Measurements from ENCODE around the gene SDHAF1. TPM values are rescaled to one million over a fixed set of nuclear protein-coding genes. Genes with fewer than 3 reads are reported as not detected.
"Not testable (repeated sequence)": the region's sequence is repeated elsewhere in the genome, so short reads cannot be mapped to it uniquely, and the experiment has no call there.

The SDHAF1 gene
- total RNA-seq, 2 experiments from 2014 or later: 15.6 to 16.8 TPM

- DNase-seq: no peak
- ChIA-PET POLR2A (no interaction called here), CTCF (no interaction called here)
- Mint-ChIP-seq H3K27me3 (peaks cover 4% of the 10 kb centered on the region), H3K4me3 (no peak overlapping the region), H3K9me3 (no peaks in the 10 kb centered on the region), H3K36me3 (ENCODE audit: low read depth) (no peaks in the 10 kb centered on the region), H3K27ac (no peak overlapping the region), H3K4me1 (peaks cover 3% of the 10 kb centered on the region)
Measured at GRCh38 chr19:35973487-35973886, 21.5 kb upstream of the SDHAF1 start.

DNA sequence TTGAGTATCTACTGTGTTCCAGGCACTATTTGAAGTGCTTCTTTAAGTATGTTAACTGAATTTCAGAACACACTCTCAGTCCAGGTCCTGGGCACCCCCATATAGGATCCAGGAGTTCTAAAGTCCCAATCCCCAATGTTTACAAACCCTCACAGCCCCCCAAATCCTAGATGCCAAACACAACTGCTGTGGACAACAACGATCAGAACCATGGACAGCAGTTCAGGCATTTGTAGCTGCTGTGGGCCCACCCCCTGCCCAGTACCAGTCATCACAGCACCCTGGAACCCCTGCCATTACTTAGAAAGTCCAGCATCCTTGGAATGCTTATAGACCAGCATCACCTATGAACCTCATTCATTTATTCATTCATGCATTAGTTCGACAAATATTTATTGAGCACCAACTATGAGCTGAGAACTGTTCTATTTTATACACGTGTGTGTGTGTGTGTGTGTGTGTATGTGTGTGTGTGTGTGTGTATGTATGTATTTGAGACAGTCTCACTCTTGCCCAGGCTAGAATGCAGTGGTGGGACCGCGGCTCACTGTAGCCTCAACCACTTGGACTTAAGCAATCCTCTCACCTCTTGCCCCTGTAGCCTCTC lies 19.3 kb upstream of the SDHAF1 start:
- CTCF ChIA-PET: no interaction called here
- Mint-ChIP-seq H3K36me3 (ENCODE audit: low read depth) (no peaks in the 10 kb centered on the region), H3K27me3 (peaks cover 9% of the 10 kb centered on the region), H3K9me3 (no peaks in the 10 kb centered on the region), H3K27ac (no peak overlapping the region), H3K4me1 (no peaks in the 10 kb centered on the region), H3K4me3 (no peak overlapping the region)
- DNase-seq: peak; percentile 52
- POLR2A ChIA-PET: no interaction called here

GRCh38 chr19:35977446-35978222 lies 17.4 kb upstream of the SDHAF1 start:
- no peak overlapping the region for H3K27ac Mint-ChIP-seq
- H3K4me3 Mint-ChIP-seq: no peak overlapping the region
- POLR2A ChIA-PET: no interaction called here
- H3K36me3 Mint-ChIP-seq (ENCODE audit: low read depth): no peaks in the 10 kb centered on the region
- CTCF ChIA-PET: interaction anchor here (0.6 kb wide), 1 partner anchor 15 kb away, joined by 3 read pairs; no protein-coding TSS in a partner anchor
- no peaks in the 10 kb centered on the region for H3K4me1 Mint-ChIP-seq
- peaks cover 9% of the 10 kb centered on the region for H3K27me3 Mint-ChIP-seq
- no peaks in the 10 kb centered on the region for H3K9me3 Mint-ChIP-seq
- DNase-seq: peak; percentile 26

DNA sequence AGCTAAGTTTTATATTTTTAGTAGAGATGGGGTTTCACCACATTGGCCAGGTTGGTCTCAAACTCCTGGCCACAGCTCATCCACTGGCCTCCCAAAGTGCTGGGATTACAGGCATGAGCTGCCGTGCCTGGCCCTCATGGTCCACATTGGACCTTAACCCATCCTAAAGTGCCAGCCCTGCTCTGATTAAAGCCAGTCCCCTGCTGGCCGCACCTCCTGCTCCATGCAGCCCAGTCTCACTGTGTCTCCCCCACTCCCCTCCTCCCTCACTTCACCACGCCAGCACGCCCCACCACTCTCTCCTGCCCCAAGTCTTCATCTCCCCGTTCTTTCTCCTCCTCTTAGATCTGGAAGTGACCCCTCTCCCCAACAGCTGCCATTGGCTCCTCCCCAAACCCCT lies 16.7 kb upstream of the SDHAF1 start:
- ChIA-PET POLR2A (no interaction called here), CTCF (interaction anchor here (0.6 kb wide), 1 partner anchor 15 kb away, joined by 3 read pairs; no protein-coding TSS in a partner anchor)
- no peak for DNase-seq
- H3K36me3 Mint-ChIP-seq (ENCODE audit: low read depth): no peaks in the 10 kb centered on the region
- H3K27me3 Mint-ChIP-seq: peaks cover 9% of the 10 kb centered on the region
- H3K9me3 Mint-ChIP-seq: no peaks in the 10 kb centered on the region
- no peak overlapping the region for H3K4me3 Mint-ChIP-seq
- H3K4me1 Mint-ChIP-seq: no peaks in the 10 kb centered on the region
- no peak overlapping the region for H3K27ac Mint-ChIP-seq

GRCh38 chr19:35978832-35979365 lies 16.1 kb upstream of the SDHAF1 start:
- H3K4me1 Mint-ChIP-seq: no peaks in the 10 kb centered on the region
- DNase-seq: no peak
- ChIA-PET POLR2A (no interaction called here), CTCF (no interaction called here)
- H3K27me3 Mint-ChIP-seq: peaks cover 9% of the 10 kb centered on the region
- H3K4me3 Mint-ChIP-seq: no peak overlapping the region
- H3K36me3 Mint-ChIP-seq (ENCODE audit: low read depth): no peaks in the 10 kb centered on the region
- no peak overlapping the region for H3K27ac Mint-ChIP-seq
- H3K9me3 Mint-ChIP-seq: no peaks in the 10 kb centered on the region

DNA sequence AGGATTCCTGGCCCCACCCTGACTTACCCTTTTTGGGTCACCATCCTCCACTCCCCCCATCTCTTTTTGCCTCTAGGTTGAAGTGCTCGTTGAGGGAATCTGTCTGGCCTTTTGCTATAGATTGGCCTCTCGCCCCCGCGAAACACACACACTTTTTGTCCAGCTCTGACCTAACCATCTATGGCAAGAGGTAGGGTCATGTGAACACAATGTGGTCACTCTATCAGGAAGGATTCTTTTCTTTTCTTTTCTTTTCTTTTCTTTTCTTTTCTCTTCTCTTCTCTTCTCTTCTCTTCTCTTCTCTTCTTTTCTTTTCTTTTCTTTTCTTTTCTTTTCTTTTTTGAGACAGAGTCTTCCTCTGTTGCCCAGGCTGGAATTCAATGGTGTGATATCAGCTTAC lies 14.0 kb upstream of the SDHAF1 start:
- H3K36me3 Mint-ChIP-seq (ENCODE audit: low read depth); H3K4me3 Mint-ChIP-seq; H3K27ac Mint-ChIP-seq; H3K9me3 Mint-ChIP-seq; DNase-seq; H3K4me1 Mint-ChIP-seq; POLR2A ChIA-PET: not testable (repeated sequence)
- peaks cover 20% of the 10 kb centered on the region for H3K27me3 Mint-ChIP-seq
- CTCF ChIA-PET: interaction anchor here (0.5 to 1.2 kb wide), 2 partner anchors 13 to 185 kb away, joined by 4 read pairs; no protein-coding TSS in a partner anchor

- no peaks in the 10 kb centered on the region for H3K9me3 Mint-ChIP-seq
- ChIA-PET POLR2A (no interaction called here), CTCF (no interaction called here)
- no peak overlapping the region for H3K27ac Mint-ChIP-seq
- H3K4me3 Mint-ChIP-seq: no peak overlapping the region
- H3K27me3 Mint-ChIP-seq: peaks cover 29% of the 10 kb centered on the region
- peaks cover 3% of the 10 kb centered on the region for H3K4me1 Mint-ChIP-seq
- DNase-seq: no peak
- no peaks in the 10 kb centered on the region for H3K36me3 Mint-ChIP-seq (ENCODE audit: low read depth)
Measured at GRCh38 chr19:35983177-35983576, 11.8 kb upstream of the SDHAF1 start.

DNA sequence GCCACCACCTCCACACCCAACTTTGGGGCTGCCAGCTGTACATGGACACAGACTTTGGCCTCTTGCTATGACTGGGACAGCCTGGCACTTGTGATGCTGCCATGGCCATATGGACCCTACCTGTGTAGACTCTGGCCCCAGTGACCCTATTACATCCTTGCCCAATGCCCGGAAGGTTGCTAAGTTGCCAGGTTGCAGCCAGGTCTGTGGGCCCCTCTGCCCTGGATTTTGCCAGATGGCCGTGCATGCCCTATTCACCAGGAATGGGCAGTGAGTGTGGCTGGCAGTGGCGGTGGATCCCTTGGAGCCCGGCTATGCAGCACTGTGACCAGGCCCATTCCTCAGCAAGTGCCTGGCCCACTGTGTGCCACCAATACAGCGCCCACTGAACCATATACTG lies 8.9 kb upstream of the SDHAF1 start:
- no peak overlapping the region for H3K27ac Mint-ChIP-seq
- H3K4me3 Mint-ChIP-seq: no peak overlapping the region
- peaks cover 3% of the 10 kb centered on the region for H3K9me3 Mint-ChIP-seq
- peaks cover 29% of the 10 kb centered on the region for H3K27me3 Mint-ChIP-seq
- DNase-seq: no peak
- ChIA-PET POLR2A (no interaction called here), CTCF (no interaction called here)
- no peaks in the 10 kb centered on the region for H3K36me3 Mint-ChIP-seq (ENCODE audit: low read depth)
- peaks cover 3% of the 10 kb centered on the region for H3K4me1 Mint-ChIP-seq

GRCh38 chr19:35986664-35987570 lies 8.1 kb upstream of the SDHAF1 start:
- Mint-ChIP-seq H3K27me3 (peaks cover 29% of the 10 kb centered on the region), H3K36me3 (ENCODE audit: low read depth) (no peaks in the 10 kb centered on the region), H3K27ac (no peak overlapping the region), H3K4me1 (peaks cover 3% of the 10 kb centered on the region), H3K4me3 (peak overlapping the region; percentile 73), H3K9me3 (peaks cover 3% of the 10 kb centered on the region)
- ChIA-PET CTCF (no interaction called here), POLR2A (no interaction called here)
- peak; percentile 17 for DNase-seq

DNA sequence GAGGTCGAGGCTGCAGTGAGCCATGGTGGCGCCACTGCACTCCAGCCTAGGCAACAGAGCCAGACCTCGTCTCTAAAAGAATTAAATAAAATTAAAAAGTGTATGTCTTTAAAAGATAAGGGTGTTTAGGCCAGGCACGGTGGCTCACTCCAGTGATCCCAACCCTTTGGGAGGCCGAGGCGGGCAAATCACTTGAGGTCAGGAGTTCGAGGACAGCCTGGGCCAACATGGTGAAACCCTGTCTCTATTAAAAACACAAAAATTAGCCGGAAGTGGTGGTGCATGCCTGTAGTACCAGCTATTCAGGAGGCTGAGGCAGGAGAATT lies 7.5 kb upstream of the SDHAF1 start:
- CTCF ChIA-PET: no interaction called here
- Mint-ChIP-seq H3K4me1 (peaks cover 3% of the 10 kb centered on the region), H3K27me3 (peaks cover 29% of the 10 kb centered on the region), H3K4me3 (no peak overlapping the region), H3K36me3 (ENCODE audit: low read depth) (no peaks in the 10 kb centered on the region), H3K9me3 (peaks cover 3% of the 10 kb centered on the region), H3K27ac (no peak overlapping the region)
- DNase-seq: no peak
- POLR2A ChIA-PET: no interaction called here

DNA sequence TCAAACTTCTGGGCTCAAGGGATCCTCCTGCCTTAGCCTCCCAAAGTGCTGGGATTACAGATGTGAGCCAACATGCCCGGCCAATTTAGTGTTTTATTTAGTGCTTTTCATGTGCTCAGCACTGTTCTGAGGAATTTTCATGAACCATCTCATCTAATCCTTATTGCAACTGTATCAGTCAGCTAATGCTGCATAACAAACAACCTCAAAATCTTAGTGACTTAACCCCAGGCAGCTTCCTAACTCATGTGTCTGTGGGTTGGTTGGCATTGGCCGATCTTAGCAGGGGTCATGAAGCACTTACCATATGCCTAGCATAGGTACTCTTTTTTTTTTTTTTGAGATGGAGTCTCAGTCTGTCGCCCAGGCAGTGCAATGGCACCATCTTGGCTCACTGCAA lies 6.2 kb upstream of the SDHAF1 start:
- peaks cover 29% of the 10 kb centered on the region for H3K27me3 Mint-ChIP-seq
- DNase-seq: no peak
- ChIA-PET CTCF (interaction anchor here (0.6 kb wide), 1 partner anchor 37 kb away, joined by 6 read pairs; no protein-coding TSS in a partner anchor), POLR2A (no interaction called here)
- peaks cover 3% of the 10 kb centered on the region for H3K9me3 Mint-ChIP-seq
- no peak overlapping the region for H3K4me3 Mint-ChIP-seq
- no peaks in the 10 kb centered on the region for H3K36me3 Mint-ChIP-seq (ENCODE audit: low read depth)
- peaks cover 3% of the 10 kb centered on the region for H3K4me1 Mint-ChIP-seq
- H3K27ac Mint-ChIP-seq: no peak overlapping the region

DNA sequence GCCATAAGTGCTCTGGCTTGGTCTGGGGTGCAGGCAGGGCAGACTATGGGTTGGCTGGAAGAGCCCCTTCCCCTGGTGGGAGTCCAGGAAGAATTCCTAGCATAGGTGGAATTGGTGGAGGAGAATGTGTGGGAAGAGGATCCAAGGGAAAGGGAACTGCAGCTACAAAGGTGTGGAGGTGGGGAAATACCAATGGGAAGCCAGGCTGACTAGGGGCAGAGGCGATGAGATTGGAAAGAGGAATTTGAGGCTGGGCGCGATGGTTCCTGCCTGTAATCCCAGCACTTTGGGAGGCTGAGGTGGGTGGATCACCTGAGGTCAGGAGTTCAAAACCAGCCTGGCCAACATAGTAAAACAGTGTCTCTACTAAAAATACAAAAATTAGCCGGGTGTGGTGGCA lies 4.8 kb upstream of the SDHAF1 start:
- CTCF ChIA-PET: no interaction called here
- POLR2A ChIA-PET: no interaction called here

More for the DNA sequence above, 4.8 kb upstream of the SDHAF1 start:
- Mint-ChIP-seq H3K36me3 (ENCODE audit: low read depth) (peaks cover 1% of the 10 kb centered on the region), H3K4me1 (peaks cover 10% of the 10 kb centered on the region), H3K27ac (no peak overlapping the region), H3K4me3 (no peak overlapping the region), H3K27me3 (peaks cover 27% of the 10 kb centered on the region), H3K9me3 (peaks cover 3% of the 10 kb centered on the region)
- no peak for DNase-seq
